Testis (tissue), 3 donors: ENCODE results near the gene ZCCHC14. TPM values are rescaled to one million over a fixed set of nuclear protein-coding genes. Genes with fewer than 3 reads are reported as not detected.

ENCODE experiments used
- DNase-seq: peaks from one replicate; pipeline ENCODE4 v3.0.0-alpha.2; 2019
- H3K27ac ChIP-seq, 2 donors: fragments of 200-600 bp; sonication (generic); one replicate each; pipeline ENCODE4 v1.5.1; 2019
- H3K27me3 ChIP-seq: fragments of 200-600 bp; sonication (generic); one replicate; pipeline ENCODE4 v1.5.1; 2019
- H3K36me3 ChIP-seq: fragments of 200-600 bp; sonication (generic); one replicate; pipeline ENCODE4 v1.5.1; 2017; ENCODE audit warnings: low read depth; ENCODE audit errors: missing control alignments
- H3K4me1 ChIP-seq: fragments of 200-600 bp; sonication (generic); one replicate; pipeline ENCODE4 v1.5.1; 2019
- H3K4me3 ChIP-seq, 2 donors: fragments of 200-600 bp; sonication (generic); one replicate each; pipeline ENCODE4 v1.5.1; 2017 to 2019
- H3K9me3 ChIP-seq: fragments of 200-600 bp; sonication (generic); one replicate; pipeline ENCODE4 v1.5.1; 2017
- CTCF ChIP-seq, 3 experiments: fragments of 450-650 bp in 2 of 3; fragments of 200-600 bp in 1 of 3; sonication (generic) in 1 of 3; IDR thresholded peaks; one replicate each; pipeline ENCODE4 v1.5.1; 2016 to 2019; ENCODE audit warnings: antibody characterized with exemption in 3 of 3, mild to moderate bottlenecking in 2 of 3, moderate library complexity in 1 of 3
- POLR2A ChIP-seq: fragments of 450-650 bp; IDR thresholded peaks from one replicate; pipeline ENCODE4 v1.6.1; 2017; ENCODE audit warnings: antibody characterized with exemption, mild to moderate bottlenecking, moderate library complexity
- WGBS, 2 donors: methylation state at CpG; one replicate each; pipeline ENCODE4 v1.1.5; 2018; 5-methylcytosine and 5-hydroxymethylcytosine counted together
- intact Hi-C: fragments of 100-400 bp; cut with DNase I; formaldehyde crosslinking; loops from one replicate; pipeline ENCODE4 v1.15.1; 2023; ENCODE audit warnings: low total_unique reads
- polyA plus RNA-seq: library from polyadenylated mRNA; stranded (reverse); fragments of 350-450 nt; fragmentation: Illumina TruSeq; extraction: RNeasy Lipid Tissue Mini Kit (QIAGEN cat#74804); gene quantifications from one replicate; pipeline ENCODE4 v1.2.3, GENCODE V29; 2014; ENCODE audit warnings: low read depth, low replicate concordance; ENCODE audit not compliant: insufficient read depth
- total RNA-seq, 2 donors: library from RNA; depleted of rRNA; stranded (reverse); fragments of >200 nt; gene quantifications; one replicate each; pipeline ENCODE4 v1.2.3, GENCODE V29; 2016

Gene ZCCHC14
- total and polyA plus RNA-seq, 3 donors from 2014 or later: 82.3 to 130 (median 94.0) TPM

GRCh38 chr16:87369796-87370719, 122.8 kb downstream of the ZCCHC14 start:
- H3K27ac ChIP-seq: no peak overlapping the region
- H3K27me3 ChIP-seq: no peaks in the 10 kb centered on the region
- H3K4me1 ChIP-seq: peaks cover 3% of the 10 kb centered on the region
- intact Hi-C loops: no loop called here
- H3K36me3 ChIP-seq: no peaks in the 10 kb centered on the region
- 83 to 88% methylated on average over 6 to 16 of the region's 16 CpGs for WGBS, 2 donors
- no peak overlapping the region for H3K4me3 ChIP-seq
- no peak for DNase-seq
- H3K9me3 ChIP-seq: no peaks in the 10 kb centered on the region
- TF ChIP-seq CTCF (IDR thresholded peaks at IDR 0.05) (no peak), POLR2A (no peak)

DNA sequence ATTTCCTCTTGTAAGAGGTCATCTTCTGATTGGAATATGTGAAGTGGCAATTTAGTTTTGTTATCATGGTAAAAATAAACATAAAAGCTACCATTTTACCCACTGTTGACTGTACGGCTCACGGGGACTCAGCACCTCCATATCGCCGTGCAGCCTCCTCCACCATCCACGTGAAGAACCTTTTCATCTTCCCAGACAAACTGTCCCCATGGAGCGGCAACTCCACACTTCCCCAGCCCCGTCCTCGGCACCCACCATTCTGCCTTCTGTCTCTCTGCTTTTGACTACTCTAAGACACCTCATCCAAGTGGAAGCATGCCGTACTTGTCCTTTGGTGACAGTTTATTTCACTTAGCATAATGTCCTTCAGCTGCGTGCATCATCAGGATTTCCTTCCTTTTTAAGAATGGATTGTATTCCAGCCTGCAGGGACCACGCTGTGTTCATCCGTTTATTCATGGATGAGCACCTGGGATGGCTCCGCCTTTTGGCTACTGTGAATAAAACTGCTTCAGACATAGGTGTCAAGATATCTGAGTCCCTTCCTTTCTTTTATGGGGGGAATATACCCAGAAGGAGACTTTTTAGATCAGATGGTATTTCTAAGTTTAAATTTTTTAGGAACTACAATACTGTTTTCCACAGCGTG, 123.6 kb downstream of the ZCCHC14 start:
- Histone ChIP-seq H3K27ac (no peak overlapping the region), H3K36me3 (no peaks in the 10 kb centered on the region), H3K9me3 (no peaks in the 10 kb centered on the region), H3K4me1 (peaks cover 7% of the 10 kb centered on the region), H3K27me3 (no peaks in the 10 kb centered on the region), H3K4me3 (no peak overlapping the region)
- DNase-seq: no peak
- WGBS, 2 donors: 87 to 91% methylated on average over 14 of the region's 14 CpGs
- TF ChIP-seq POLR2A: no peak
- no peak for TF ChIP-seq CTCF (IDR thresholded peaks at IDR 0.05)
- intact Hi-C loops: no loop called here

DNA sequence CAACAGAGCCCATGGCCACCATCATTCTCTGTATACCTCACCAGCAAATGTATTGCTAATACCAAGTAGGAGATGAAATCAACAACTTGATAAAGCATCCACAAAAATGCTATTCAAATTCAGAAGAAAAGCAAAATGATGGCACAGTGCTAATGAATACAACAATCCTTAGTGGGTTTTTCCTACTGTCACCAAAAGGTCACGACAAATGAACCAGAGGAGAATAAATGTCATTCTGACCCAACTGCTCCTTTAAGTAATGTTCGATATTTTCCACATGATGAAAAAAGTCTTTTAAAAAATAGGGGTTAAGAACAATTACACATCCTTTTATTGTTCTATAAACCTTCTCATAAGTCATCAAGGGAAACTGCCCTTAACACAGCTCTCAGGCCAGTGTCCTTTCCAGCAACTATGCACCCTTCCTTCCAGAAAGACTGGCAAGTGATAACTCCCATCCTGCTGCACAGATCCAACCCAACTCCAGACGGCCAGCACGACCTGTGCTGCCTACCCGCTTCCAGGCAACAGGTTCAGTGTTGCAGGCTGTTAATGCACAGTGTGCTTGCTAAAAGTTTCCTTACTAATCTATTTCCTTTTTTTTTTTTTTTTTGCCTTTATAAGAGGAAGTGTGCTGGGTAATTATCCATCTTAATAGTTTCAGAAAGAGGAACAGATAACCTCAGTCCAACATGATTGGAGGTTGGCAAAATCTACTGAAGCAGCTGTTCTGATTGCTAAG, 124.6 kb downstream of the ZCCHC14 start:
- Histone ChIP-seq H3K27ac (no peak overlapping the region), H3K4me1 (peaks cover 14% of the 10 kb centered on the region), H3K27me3 (no peaks in the 10 kb centered on the region), H3K36me3 (no peaks in the 10 kb centered on the region), H3K4me3 (no peak overlapping the region), H3K9me3 (no peaks in the 10 kb centered on the region)
- WGBS, 2 donors: 50 to 53% methylated on average over 5 of the region's 5 CpGs
- DNase-seq: no peak
- intact Hi-C loops: no loop called here
- no peak for TF ChIP-seq POLR2A
- no peak for TF ChIP-seq CTCF (IDR thresholded peaks at IDR 0.05)

- peaks cover 14% of the 10 kb centered on the region for H3K4me1 ChIP-seq
- DNase-seq: no peak
- H3K9me3 ChIP-seq: no peaks in the 10 kb centered on the region
- no peaks in the 10 kb centered on the region for H3K27me3 ChIP-seq
- 86 to 96% methylated on average over 9 of the region's 9 CpGs for WGBS, 2 donors
- no peaks in the 10 kb centered on the region for H3K36me3 ChIP-seq
- no peak for TF ChIP-seq POLR2A
- no peak for TF ChIP-seq CTCF (IDR thresholded peaks at IDR 0.05)
- H3K27ac ChIP-seq: no peak overlapping the region
- intact Hi-C loops: no loop called here
- no peak overlapping the region for H3K4me3 ChIP-seq
These were observed 125.3 kb downstream of the ZCCHC14 start for GRCh38 chr16:87367529-87367928.
